ENCODE data around the gene THBD.
A peak's percentile ranks its signal among the peaks of the same experiment; 100 is the strongest.

Gene THBD

DNA sequence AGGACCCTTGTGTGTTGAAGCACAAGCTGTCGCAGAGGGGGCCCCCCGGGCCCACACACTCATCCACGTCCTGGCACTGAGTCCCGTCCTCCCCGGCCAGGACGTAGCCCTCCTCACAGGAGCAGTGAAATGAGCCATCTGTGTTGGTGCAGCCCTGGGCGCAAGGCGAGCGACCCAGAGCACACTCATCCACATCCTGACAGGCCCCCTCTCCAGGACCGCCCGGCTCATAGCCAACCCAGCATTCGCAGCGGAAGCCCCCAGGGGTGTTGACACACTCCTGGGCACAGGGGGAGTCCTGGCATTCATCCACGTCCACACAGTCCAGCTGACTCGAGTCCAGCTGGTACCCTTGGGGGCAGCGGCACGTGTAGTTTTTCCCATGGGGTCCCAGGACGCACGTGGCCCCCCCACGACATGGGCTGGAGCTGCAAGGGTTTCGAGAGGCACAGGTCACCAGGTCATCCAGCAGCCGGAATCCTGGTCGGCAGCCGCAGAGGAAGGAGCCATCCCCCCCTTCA, 35.4 kb upstream of the THBD start:
- DNase-seq (ENCODE audit: low read depth) = no peak

DNA sequence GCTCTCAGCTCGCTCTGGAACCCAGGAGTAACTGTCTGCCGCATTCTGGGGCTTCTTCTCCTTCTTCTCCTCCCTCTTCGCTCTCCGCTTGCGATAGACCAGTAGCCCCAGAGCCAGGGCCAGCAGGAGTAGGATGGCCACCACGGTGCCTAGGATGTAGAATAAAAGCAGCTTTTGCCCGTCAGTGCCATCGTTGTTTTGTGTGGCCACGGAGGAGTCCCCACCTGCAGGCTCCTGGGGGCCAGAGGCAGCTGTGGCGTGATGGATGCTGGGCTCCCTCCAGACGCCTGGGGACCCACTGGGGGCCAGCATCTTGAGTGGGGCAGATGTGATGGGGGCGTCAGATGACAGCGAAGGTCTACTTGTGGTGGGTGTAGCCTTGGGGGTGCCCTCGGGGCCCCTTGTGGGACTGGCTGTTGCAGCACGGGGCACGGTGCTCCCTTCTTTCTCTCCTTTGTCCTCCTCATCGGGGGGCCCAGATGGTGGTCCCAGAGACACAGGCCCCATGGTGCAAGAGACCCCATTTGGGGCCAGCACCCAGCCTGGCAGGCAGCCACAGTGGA, 34.9 kb upstream of the THBD start:
- DNase-seq (ENCODE audit: low read depth) = no peak

DNA sequence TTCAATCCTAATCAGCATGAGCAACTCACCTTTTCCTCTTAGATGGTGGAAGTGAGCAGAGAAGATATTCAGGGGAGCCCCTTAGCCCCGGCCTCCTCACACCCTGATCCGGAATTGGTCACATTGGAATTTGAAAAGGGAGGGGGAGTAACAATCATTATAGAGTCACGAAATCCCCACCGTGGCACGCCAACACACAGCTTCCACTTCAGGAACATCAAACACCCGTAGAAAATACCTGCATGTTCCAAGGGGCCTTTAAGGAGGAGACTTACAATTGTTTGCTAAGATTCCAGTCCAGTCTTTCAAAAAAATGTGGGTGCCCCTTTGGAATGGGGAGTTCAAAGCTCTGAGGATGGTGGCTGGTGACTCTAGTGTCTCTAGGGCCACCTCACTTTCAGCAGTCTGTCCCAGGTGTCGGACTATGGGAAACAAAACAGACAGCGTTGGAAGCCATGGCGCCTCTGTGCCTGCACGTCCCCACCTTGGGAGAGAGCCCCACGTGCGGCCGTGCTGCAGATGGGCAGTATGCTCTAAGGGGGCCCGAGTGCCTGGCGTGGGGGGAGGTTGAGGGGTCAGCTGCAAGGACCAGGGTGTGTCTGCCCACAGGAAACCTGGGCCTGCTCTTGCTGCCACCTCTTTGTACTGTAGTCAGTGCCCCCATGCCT, 34.2 kb upstream of the THBD start:
- DNase-seq (ENCODE audit: low read depth) = no peak

DNA sequence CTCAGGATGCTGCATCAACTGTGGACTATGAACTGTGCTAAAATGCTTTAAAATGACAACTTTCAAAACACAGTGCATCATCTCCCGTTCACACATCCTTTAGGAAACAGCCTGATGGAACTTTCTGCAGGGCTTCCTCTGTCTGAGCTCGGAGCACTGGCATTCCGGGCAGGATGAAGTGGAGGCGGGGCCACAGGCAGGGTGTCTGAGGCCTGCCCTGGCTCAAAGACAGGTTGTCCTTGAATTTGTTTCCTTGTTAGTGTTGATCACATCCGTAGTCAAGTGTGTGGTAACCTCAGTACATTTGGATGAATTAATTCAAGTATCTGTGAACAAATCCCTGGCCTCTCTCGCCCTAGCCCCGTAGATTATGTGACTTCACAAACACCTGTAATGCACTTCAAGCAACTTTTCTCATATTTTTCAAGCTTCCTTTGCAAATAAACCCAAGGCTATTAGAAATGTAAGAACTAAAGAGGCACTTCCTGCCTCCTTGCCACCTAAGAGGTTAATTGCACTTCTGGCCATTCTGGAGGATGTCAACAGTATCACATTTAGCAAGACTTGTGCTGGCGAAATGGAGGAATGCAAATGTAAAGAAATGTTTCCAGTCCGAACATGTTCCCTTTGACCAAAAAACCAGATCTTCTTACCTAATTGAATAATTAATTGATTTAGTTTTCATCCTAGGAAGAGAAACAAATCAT, 33.5 kb upstream of the THBD start:
- no peak for DNase-seq (ENCODE audit: low read depth)

DNA sequence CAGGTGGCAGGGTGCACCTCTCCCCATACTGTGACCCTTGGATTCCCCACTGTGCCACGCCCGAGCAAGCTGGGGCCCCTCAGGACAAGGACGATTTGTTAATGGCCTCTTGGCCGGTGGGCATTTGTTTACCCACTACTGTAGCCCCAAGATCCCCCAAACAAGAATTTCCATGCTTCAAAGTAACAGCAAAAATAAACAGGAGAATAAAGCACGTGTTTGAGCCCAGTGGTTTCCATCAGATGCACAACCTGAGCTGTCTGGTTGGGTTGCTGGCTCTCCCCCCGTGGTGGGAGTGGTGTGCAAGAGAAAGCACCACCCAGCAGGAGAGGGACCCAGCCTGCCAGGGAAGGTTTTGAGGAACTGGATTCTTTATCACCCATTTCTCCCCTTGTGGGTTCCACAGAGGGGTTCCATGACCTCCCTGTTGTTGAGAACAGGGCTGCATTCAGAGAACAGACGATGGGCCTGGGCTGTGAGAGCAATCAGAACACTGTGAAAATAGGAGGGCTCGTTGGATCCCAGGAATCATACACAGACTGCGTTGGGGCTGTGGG, 31.9 kb upstream of the THBD start:
- no peak for DNase-seq (ENCODE audit: low read depth)

DNA sequence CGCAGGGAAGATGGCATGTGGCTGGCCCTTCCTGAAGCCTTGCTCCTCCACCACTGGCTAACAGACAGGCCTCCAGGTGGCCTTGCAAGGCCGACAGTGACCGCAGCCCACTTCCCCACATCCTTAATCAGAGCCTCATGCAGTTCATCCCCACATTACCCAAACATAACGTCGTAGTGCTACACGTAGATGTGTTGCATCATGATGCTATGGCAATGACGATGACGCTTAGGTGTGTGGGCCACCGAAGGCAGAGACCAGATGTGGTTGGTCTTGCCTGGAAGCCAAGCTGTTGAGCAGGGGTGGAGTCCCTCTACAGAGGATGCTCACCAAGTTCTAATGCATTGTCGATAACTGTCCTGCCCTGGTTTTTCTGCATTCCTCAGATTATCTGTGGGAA, 31.0 kb upstream of the THBD start:
- DNase-seq (ENCODE audit: low read depth) = no peak

DNA sequence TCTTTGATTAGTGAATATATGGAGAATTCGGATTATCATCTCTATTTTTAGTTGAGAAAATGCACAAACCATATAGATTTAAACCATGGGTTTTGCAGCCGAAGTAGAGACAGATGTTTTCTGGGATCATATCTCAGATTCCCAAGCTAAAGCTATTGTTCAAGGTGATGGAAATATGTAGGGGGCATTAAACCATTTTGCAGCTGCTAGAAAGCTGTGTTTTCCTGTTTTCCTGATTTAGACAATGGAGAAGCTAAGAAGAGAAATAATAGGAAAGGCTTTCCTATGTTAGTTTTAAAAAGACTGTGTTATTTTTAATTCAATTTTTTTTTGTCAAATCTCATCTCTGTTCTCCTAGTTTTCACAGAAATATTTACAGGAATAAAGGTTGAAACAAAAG, 30.5 kb upstream of the THBD start:
- no peak for DNase-seq (ENCODE audit: low read depth)

DNA sequence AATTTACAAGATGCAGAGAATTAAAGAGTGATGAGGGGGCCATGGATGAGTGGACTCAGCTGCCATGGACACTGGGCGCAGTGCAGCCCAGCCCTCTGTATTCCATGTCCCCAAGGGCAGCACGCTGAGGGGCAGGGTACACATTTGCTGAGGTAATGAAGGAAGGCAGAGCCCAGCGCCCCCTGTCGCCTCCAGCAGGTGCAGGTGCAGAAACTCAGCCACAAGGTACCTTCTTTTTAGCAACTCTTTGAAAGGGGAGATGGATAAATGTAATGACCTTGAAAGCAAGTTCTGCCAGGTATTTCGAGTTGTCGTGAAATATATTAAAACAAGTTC, 29.5 kb upstream of the THBD start:
- no peak for DNase-seq (ENCODE audit: low read depth)

DNA sequence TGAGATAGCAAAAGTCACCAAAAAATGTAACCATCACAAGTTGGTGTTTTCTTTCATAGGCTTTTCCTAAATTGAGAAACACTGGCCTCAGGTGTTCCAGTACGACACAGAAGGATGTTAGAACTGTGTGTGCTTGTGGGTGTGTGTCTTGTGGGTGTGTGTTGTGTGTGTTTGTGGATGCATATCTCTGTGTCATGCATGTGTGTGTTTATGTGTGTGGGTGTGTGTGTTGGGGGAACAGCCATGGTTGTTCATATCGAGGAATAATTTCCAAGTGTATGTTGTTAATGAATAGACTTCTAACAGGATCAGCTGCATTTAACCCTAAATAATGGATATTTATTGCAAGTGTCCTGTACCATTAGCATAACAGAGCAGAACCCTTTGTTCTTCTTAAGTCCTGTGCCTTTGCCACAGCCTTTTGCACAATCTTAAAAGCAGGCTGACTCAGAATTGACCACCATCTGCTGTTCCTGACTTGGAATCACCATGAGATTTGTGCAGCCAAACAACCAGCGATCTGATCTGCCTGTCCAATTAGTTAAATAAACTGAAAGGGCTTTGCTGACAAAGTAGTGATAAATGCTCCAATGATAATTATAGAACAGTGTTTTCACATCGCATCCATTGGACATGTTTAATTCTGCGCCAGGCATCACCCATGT, 29.0 kb upstream of the THBD start:
- peak; percentile 13 for DNase-seq (ENCODE audit: low read depth)

DNA sequence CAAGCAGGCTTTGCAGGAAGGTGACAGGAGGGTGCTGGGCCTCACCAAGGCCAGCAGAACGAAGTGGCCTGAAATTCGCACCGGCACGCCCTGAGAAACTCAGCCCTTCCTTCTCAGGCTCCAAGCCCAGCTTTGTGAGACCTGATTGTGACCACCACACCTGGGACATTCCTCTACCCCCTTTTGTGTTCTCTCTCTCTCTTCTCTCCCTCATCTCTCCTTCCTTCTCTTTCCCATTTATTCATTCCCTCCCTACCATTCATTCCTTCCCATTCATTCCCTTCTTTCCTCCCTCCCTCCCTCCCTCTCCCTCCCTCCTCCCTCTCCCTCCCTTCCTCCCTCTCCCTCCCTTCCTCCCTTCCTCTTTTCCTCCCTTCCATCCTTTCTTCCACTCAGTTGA, 27.8 kb upstream of the THBD start:
- DNase-seq (ENCODE audit: low read depth) = no peak

DNA sequence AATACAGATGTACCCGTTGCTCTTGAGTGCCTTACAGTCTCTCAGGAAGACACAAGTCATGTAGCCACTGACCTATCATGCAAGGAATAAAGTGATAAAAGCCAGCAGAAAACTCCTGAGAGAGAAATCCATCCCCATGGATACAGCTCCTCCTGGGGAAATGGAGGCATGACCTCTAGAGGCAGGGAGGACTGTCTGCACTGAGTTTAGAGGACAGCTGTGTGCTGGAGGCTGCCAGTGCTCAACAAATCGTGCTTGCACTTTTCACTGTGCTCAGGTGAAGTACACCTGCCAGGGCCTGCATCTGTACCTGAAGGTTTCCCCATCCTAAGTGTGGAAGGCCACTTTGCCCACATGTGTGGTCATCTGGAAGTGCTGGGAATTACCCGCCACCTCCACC, 24.6 kb upstream of the THBD start:
- no peak for DNase-seq (ENCODE audit: low read depth)

DNA sequence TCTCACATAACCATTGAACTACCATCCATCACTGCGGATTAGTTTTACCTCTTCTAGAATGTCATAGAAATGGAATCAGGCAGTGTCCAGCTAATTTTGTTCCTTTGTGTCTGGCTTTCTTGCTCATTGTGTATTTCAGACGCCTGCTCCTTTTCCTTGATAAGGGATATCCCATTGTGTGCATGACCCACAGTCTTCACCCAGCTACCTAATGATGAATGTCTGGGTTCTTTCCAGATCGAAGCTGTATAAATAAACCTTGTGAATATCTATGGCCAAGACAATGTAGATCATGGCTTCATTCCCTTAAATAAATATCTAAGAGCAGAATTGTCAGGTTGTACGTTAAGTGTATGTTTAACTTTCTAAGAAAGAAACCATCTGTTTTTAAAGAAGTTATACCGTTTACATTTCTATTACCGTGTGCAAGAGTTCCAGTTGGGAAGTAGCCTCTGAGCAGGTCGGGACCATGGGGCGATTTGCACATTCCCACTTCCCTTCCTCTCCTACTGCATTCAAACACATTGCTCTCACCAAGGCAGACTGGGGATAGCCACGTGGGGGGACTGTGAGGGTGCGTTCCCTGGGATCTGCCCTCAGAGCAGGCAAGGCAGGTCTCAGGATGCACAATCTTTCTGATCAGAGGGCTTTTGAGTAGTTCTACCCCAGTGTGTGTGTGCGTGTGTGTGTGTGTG, 23.6 kb upstream of the THBD start:
- no peak for DNase-seq (ENCODE audit: low read depth)

DNA sequence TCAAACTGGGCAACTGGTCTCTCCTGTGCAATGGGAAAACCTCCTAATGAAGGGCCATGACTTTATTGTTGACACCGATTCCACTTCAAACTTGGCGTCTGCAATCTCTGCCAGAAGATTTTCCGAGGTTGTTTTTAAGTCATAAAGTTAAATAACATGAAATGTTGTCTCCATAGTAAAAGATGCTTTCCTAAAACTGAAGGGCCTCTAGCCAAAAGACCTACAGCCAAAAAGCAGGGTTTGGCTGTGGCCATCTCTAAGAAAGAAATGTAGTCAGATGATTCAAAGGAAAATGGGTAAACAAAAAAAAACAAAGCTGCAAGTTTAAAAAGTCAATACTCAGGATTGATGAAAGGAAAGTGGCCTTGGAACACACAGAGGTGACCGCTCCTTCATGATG, 22.5 kb upstream of the THBD start:
- no peak for DNase-seq (ENCODE audit: low read depth)

DNA sequence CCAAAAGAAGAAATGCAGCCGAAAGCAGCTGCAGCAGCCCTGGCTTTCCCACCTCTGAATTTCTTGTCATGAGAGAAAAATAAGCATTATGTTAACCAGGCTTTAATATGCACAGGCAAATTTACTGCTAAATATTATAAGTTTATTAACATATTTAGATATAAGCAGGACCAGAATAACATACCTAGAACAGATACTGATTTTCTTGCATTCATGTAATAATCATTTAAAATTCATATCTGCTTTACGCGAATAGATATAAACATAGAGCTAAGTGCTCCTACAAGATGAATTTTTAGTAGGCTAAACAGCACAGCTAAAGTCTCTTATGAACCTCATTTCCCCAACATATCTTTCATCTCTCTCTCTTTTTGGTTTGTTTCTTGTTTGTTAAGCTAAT, 21.9 kb upstream of the THBD start:
- DNase-seq (ENCODE audit: low read depth) = no peak

DNA sequence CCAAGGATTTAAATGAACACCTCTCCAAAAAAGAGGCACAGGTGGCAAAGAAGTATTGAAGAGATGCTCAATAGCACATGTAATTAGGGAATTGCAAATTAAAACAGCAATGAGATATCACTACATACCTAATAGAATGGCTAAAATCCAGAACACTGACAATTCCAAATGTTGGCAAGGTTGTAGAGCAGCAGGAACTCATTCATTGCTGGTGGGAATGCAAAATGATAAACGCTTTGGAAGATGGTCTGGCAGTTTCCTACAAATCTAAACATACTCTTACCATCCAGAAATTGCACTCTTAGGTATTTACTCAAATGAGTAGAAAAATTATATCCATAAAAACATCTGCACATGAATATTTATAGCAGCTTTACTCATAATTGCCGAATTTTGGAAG, 19.6 kb upstream of the THBD start:
- DNase-seq (ENCODE audit: low read depth) = no peak

DNA sequence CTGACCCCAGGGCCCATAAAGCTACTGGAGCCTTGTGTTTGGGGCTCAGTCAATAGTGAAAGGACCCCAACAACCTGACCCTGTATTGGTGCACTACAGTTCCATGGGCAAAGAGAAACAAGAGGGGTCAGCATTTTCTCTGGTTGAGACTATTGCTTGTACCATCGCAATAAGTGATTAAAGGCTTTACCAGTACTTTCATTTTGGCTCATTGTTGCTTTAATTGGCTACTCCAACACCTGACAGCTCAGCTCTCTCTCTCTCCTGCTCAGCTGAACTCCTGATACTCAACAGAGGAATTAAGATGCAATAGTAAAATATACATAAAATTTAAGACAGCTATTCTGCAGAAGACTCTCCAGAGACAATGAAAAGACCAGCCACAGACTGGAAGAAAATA, 18.8 kb upstream of the THBD start:
- no peak for DNase-seq (ENCODE audit: low read depth)

DNA sequence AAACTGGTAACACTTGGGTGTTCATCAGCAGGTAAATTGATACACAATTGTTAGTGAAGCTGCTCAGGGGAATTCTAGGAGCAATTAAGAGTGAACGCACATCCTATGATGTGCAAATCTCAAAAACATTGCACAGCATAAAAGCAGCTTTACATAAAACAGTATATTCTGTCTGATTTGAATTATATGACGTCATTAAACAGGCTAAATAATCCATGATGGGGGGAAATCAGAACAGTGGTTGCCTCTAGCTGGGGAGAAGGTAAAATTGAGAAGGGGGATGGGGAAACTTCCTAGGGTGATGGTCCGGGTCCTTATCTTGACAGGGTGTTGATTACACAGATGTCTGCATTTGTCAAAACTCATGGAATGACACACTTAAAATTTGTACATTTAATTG, 17.3 kb upstream of the THBD start:
- no peak for DNase-seq (ENCODE audit: low read depth)

DNA sequence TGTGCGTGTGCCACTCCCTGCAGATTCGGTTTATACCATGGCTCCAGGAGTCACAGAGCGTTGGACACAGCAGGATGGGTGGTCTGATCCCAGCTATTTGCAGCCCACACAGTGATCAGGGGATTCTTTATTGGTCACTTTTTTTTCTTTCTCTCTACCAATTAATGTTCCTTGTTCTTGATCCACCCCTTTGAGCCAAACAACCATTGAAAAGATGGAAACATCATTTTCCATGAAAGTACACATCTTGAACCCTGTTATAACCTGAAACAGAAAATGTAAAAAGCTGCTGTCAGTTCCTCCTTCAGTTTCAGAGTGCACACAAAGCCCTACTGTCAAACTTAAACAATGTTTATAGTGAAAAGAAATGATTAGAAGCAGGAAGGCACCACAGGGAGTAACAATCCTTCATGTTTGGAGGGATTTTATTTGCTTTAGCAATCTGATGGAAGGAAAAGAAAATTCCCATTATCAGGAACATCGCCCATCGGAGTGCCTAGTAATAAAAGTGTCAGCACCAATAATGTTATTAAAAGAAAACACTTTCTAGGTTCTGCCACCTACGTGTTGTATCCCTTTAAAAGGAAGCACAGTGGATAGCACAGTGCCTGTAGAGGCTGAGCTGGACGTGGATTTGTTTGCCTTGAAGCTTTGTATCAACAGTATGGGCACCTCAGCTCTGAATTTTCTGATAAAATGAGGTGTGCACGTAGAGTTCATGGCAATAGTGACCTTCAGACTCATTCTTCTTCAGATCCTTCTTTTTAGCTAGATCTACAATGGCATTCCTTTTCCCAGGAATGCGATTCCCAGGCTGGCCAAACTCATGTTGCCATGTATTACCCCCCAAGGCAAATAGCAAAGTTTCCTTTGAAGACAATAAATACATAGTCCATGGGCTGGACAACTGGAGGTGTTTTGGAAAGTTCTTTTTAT, 16.1 kb upstream of the THBD start:
- no peak for DNase-seq (ENCODE audit: low read depth)

DNA sequence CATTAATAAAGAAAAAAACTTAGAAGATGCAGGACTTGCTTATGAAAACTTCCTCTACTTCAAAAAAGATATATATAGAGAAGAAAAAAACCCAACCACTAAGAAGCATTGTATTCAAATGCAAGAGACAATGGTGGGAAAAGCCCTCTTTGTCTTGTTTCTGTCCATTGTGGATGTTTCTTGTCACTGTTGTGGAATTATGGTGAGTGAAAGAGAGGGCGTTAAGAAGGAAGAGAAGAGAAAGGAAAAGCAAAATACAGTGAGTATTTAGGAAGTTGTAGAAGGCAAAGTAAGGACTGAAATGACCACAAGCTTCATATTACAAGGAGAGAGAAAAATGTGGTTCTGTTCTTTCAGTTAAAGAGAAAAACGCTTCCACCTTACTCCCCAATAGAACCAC, 14.1 kb upstream of the THBD start:
- no peak for DNase-seq (ENCODE audit: low read depth)

DNA sequence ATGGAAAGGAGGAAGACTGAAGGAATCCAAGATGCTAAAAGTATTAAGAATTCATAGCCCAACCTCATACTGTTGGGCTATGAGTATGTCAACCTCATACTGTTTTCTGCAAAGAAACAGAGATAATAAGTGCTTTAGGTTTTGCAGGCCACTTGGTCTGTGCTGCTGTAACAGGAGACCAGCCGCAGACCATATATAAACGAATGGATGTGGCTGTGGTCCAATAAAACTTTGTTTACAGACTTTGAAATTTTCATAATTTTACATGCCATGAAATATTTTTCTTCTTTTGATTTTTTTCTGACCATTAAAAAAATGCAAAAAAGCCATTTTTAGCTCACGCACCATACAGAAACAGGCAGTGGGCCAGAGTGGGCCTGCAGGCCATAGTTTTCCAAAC, 13.7 kb upstream of the THBD start:
- no peak for DNase-seq (ENCODE audit: low read depth)

DNA sequence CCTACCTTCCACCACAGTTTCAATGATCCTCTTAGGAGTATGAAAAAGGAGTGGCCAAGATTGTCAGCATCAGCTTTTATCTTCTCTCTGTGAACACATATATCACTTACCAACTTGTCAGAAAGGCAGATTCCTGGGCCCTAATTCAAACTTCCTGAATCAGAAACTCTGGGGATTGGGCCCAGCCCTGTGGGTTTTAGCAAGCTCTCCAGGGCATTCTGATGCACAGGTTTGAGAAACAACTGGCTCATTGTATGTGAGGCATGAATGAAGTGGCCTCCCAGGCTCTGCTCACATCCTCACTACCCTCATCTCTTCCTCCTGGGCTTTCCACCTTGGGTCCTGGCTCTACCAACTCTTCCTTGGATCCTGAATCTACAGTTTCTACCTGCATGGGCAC, 13.2 kb upstream of the THBD start:
- DNase-seq (ENCODE audit: low read depth) = no peak
